ENCODE data around the gene CECR2.

Gene CECR2

DNA sequence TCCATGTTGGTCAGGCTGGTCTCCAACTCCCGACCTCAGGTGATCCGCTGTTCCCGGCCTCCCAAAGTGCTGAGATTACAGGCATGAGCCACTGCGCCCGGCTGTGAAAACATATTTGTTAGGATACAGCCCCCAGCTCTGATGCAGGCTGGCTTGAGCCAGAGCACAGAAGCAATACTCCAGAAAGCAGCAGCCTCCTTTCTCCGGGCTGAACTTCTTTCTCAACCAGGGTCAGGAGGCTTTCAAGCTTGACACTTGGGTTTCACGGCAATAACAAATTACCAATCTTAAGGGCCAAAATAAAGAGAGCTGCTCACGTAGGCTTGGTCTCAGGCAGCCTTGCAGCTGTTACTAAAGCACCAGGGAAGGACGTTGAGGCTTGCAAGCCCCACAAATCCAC lies 10.8 kb upstream of the CECR2 start:
- DNase-seq (ENCODE audit: insufficient read length, low spot score) (no peak), FAIRE-seq (no peak)
- TF ChIP-seq TAF1 (IDR thresholded peaks at IDR 0.05; ENCODE audit: low read depth, low read length), result no peak
- TF ChIP-seq SPI1 (IDR thresholded peaks at IDR 0.05; ENCODE audit: low read depth, low read length), result no peak
- TF ChIP-seq PAX5 (IDR thresholded peaks at IDR 0.05; ENCODE audit: insufficient read depth, low read length, severe bottlenecking), result no peak
- TF ChIP-seq POU2F2 (IDR thresholded peaks at IDR 0.05; ENCODE audit: low read depth, low read length), result no peak
- TF ChIP-seq POLR2A (IDR thresholded peaks at IDR 0.05; ENCODE audit: low read depth, low read length), result no peak
- TF ChIP-seq POLR2AphosphoS5 (IDR thresholded peaks at IDR 0.05; ENCODE audit: low read depth, low read length), result no peak

DNA sequence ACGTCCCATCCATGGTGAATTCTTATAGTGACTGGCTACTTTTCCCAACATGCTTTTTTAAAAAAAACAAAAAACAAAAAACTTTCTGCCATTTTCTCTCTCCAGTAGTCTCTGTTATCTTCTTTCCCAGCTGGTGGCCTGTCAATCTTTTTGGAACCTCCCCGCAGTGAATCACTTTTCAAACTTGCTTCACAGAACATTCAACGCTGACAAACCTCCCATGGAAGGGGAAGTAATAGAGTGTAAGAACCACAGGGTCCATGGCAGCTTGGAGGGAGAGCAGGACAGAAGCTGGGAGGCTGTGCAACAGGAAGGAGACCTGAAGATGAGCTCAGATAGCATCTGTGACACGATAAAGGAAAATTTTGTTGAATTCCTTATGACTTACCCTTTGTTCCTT lies 9.8 kb upstream of the CECR2 start:
- DNase-seq (ENCODE audit: insufficient read length, low spot score) (no peak), FAIRE-seq (no peak)
- TF ChIP-seq POLR2A (IDR thresholded peaks at IDR 0.05; ENCODE audit: low read depth, low read length) (no peak), POU2F2 (IDR thresholded peaks at IDR 0.05; ENCODE audit: low read depth, low read length) (no peak), TAF1 (IDR thresholded peaks at IDR 0.05; ENCODE audit: low read depth, low read length) (no peak), SPI1 (IDR thresholded peaks at IDR 0.05; ENCODE audit: low read depth, low read length) (no peak), POLR2AphosphoS5 (IDR thresholded peaks at IDR 0.05; ENCODE audit: low read depth, low read length) (no peak), PAX5 (IDR thresholded peaks at IDR 0.05; ENCODE audit: insufficient read depth, low read length, severe bottlenecking) (no peak)

DNA sequence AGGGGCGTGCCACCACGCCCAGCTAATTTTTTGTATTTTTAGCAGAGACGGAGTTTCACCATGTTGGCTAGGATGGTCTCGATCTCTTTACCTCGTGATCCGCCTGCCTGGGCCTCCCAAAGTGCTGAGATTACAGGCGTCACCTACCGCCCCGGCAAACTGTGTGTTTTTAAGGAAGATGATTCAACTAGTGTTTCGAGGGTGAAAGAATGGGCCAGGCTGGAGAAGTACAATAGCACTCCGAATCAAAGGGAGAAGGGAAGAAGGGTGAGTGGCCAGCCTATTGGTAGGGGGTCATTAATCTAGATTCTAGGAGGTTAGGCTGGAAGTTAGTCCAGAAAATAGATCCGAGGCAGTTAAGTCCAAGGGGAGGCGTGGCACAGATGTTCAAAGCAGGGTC lies 2.9 kb upstream of the CECR2 start:
- no peak for DNase-seq (ENCODE audit: insufficient read length, low spot score)
- no peak for FAIRE-seq
- no peak for TF ChIP-seq PAX5 (IDR thresholded peaks at IDR 0.05; ENCODE audit: insufficient read depth, low read length, severe bottlenecking)
- TF ChIP-seq SPI1 (IDR thresholded peaks at IDR 0.05; ENCODE audit: low read depth, low read length), result no peak
- TF ChIP-seq POLR2A (IDR thresholded peaks at IDR 0.05; ENCODE audit: low read depth, low read length), result no peak
- TF ChIP-seq POU2F2 (IDR thresholded peaks at IDR 0.05; ENCODE audit: low read depth, low read length), result no peak
- TF ChIP-seq POLR2AphosphoS5 (IDR thresholded peaks at IDR 0.05; ENCODE audit: low read depth, low read length), result no peak
- no peak for TF ChIP-seq TAF1 (IDR thresholded peaks at IDR 0.05; ENCODE audit: low read depth, low read length)

DNA sequence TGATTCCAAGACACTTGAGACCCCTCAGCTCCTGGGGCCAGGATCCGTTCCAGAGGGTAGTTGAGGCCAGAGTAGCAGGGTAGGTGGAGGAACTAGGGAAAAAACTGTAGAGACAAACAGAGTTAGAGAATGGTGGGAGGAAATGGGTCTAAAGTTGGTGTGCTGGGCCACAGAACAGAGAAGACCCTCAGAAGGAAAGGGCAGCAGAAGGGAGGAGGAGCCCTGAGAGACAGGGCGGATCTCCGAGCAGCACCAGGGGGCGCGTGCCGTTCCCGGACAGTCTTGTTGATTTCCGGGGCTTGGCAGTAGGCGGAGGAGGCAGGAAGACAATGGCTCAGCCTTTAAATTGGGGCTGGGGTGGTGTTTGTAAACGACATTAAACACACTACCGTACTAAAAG lies 2.4 kb upstream of the CECR2 start:
- TF ChIP-seq SPI1 (IDR thresholded peaks at IDR 0.05; ENCODE audit: low read depth, low read length), result no peak
- TF ChIP-seq POLR2AphosphoS5 (IDR thresholded peaks at IDR 0.05; ENCODE audit: low read depth, low read length), result no peak
- no peak for TF ChIP-seq TAF1 (IDR thresholded peaks at IDR 0.05; ENCODE audit: low read depth, low read length)
- no peak for TF ChIP-seq POLR2A (IDR thresholded peaks at IDR 0.05; ENCODE audit: low read depth, low read length)
- no peak for TF ChIP-seq POU2F2 (IDR thresholded peaks at IDR 0.05; ENCODE audit: low read depth, low read length)
- no peak for TF ChIP-seq PAX5 (IDR thresholded peaks at IDR 0.05; ENCODE audit: insufficient read depth, low read length, severe bottlenecking)
- FAIRE-seq (no peak), DNase-seq (ENCODE audit: insufficient read length, low spot score) (peak; percentile 43)

DNA sequence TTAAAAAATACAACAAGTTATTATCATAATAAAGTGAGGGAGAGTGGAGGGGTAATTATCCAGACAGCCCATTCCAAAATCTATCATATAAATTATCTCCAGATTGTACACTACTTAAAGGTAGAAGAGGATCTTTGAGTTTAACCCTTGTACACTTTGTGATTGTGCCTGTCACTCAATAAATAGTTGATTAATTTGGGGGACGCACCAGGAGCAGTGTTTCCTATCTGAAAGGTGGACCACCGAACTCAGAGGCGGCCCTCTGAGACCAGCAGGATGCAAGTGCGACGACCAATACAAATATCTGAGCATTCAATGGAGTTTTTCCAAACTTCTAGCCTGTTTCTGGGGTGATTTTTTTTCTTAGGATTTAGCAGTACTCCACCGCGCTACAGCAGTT lies 1.1 kb upstream of the CECR2 start:
- FAIRE-seq (no peak), DNase-seq (ENCODE audit: insufficient read length, low spot score) (no peak)
- TF ChIP-seq SPI1 (IDR thresholded peaks at IDR 0.05; ENCODE audit: low read depth, low read length) (no peak), POU2F2 (IDR thresholded peaks at IDR 0.05; ENCODE audit: low read depth, low read length) (no peak), POLR2AphosphoS5 (IDR thresholded peaks at IDR 0.05; ENCODE audit: low read depth, low read length) (no peak), TAF1 (IDR thresholded peaks at IDR 0.05; ENCODE audit: low read depth, low read length) (no peak), PAX5 (IDR thresholded peaks at IDR 0.05; ENCODE audit: insufficient read depth, low read length, severe bottlenecking) (no peak), POLR2A (IDR thresholded peaks at IDR 0.05; ENCODE audit: low read depth, low read length) (no peak)

DNA sequence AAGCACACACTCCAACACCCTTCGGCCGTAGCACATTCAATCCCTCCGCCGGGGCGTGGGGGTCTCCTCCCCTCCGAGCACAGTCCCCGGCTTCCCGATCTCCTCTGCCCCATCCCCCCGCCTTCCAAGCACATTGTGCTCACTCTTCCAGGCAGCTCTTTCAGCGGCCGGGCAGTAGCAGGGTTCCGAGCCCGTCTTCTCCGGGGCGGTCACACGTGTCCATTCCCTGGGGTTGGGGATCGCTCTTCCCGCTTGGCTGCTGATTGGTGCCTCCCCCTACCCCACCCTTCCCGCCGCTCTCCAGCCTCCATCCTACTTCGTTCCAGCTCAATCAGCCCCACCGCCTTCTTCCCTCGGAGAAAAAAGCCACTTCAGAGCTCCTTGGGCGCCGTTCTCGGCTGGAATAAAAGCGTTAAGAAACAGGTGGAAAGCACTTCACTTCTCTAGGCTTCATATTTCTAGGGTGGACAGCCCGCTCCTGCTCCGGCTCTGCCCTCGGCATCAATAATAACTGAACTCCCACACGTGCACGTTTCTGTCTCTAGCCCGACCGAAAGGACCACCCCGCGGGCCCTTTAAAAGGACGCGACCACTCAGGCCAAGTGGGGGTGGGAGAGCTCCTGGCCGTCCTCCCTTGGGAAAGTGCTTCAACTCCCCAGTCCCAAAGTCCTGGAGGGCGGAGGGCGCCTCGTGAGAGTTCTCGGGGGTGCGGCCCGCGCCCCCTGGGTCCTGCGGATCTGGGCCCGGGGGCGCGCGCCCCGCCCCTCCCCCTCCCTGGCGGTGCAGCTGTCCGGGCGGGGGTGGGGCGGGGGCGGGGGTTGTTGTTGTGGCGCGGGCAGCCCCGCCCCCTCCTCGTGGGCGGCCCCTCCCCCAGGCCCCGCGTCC lies 464 bp upstream of the CECR2 start:
- FAIRE-seq (no peak), DNase-seq (ENCODE audit: insufficient read length, low spot score) (no peak)
- TF ChIP-seq TAF1 (IDR thresholded peaks at IDR 0.05; ENCODE audit: low read depth, low read length) (no peak), POU2F2 (IDR thresholded peaks at IDR 0.05; ENCODE audit: low read depth, low read length) (no peak), POLR2A (IDR thresholded peaks at IDR 0.05; ENCODE audit: low read depth, low read length) (no peak), SPI1 (IDR thresholded peaks at IDR 0.05; ENCODE audit: low read depth, low read length) (no peak), POLR2AphosphoS5 (IDR thresholded peaks at IDR 0.05; ENCODE audit: low read depth, low read length) (no peak), PAX5 (IDR thresholded peaks at IDR 0.05; ENCODE audit: insufficient read depth, low read length, severe bottlenecking) (no peak)

DNA sequence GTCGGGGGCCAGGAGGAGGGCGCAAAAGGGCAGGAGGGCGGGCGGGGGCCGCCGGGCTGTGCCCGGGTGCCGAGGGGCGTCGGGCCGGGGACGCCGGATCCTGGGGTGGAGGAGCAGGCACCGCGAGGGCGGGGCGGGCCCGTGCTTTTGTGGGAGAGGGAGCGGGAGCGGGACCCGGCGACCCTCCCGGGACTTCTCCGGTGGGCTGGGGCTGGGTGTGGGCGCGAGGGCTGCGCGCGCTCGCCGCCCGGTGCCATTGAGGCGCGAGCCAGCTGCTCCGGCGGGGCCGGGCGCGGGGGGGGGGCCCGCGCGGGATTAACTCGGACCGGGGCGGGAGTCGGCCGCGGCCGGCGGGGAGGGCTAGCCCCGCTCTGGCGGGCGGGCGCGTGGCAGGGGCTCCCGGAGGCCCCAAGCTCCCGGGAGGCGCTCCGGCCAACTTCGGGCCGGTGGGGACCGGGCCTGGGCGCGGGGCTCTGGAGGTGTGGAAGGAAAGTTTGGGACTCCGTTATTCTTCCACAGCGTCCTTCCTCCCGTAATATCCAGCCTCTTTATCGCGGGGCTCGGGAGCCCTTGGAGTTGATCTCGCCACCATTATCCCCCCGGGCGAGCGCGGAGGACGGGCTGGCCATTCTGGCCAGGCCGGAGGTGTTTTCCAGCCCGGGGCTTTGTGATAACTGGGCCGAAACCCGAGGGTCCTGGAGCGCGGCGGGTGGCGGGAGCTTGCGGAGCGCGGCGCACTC lies 936 bp downstream of the CECR2 start:
- no peak for TF ChIP-seq PAX5 (IDR thresholded peaks at IDR 0.05; ENCODE audit: insufficient read depth, low read length, severe bottlenecking)
- TF ChIP-seq TAF1 (IDR thresholded peaks at IDR 0.05; ENCODE audit: low read depth, low read length), result no peak
- no peak for TF ChIP-seq POU2F2 (IDR thresholded peaks at IDR 0.05; ENCODE audit: low read depth, low read length)
- no peak for TF ChIP-seq POLR2A (IDR thresholded peaks at IDR 0.05; ENCODE audit: low read depth, low read length)
- FAIRE-seq, result no peak
- no peak for DNase-seq (ENCODE audit: insufficient read length, low spot score)

DNA sequence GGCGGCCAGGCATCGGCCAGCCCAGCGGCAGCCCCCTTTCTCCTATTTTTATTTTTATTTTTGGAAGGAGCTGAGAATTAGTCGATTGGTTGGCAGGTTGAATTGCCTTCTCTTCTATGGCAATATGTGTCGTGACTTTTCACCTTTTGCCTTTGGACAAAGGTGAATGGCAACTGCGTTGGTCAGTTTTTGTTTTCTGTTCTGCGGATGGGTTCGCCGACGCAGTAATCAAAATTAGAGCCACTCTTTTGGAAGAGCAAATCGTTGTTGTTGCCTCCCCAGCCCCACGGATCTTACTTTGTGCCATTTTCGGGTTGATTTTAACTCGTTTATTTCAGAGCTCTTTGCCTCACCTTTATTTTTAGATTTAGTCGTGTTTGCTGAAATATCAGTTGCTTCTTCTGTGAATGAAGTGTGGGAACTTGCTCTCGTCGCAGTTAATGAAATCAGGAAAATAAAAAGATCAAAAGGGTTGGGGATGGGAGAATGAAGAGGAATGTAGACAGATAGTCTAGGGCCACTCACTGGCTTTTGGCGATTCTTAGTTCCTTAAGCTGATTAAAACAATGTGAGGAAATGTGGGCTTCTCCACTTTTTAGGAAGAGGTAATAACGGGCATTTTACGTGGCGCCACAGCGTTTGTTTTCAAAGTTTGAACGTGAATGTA lies 1.6 kb downstream of the CECR2 start:
- TF ChIP-seq POU2F2 (IDR thresholded peaks at IDR 0.05; ENCODE audit: low read depth, low read length) (no peak), SPI1 (IDR thresholded peaks at IDR 0.05; ENCODE audit: low read depth, low read length) (no peak), POLR2AphosphoS5 (IDR thresholded peaks at IDR 0.05; ENCODE audit: low read depth, low read length) (no peak), PAX5 (IDR thresholded peaks at IDR 0.05; ENCODE audit: insufficient read depth, low read length, severe bottlenecking) (no peak), TAF1 (IDR thresholded peaks at IDR 0.05; ENCODE audit: low read depth, low read length) (no peak), POLR2A (IDR thresholded peaks at IDR 0.05; ENCODE audit: low read depth, low read length) (no peak)
- DNase-seq (ENCODE audit: insufficient read length, low spot score), result no peak
- no peak for FAIRE-seq

DNA sequence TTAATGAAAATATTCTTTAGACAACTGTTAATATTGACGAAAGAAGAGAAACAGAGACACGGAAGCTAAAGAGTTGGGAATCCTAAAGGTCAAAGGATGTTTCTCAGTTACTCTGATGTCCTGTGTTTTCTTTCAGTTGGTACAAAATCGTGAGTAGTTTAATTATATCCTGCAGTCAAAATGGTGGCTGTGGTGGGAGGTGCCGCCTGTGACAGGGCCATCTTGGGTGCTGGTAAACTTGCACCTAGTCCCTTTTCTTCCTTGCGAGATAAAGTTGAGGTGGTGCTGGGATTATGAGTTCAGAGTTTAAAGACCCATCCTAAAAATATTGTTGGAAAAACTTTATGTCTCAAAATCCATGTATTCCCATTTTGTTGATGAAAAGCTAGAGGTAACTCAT lies 2.2 kb downstream of the CECR2 start:
- DNase-seq (ENCODE audit: insufficient read length, low spot score), result no peak
- no peak for FAIRE-seq
- TF ChIP-seq TAF1 (IDR thresholded peaks at IDR 0.05; ENCODE audit: low read depth, low read length) (no peak), POU2F2 (IDR thresholded peaks at IDR 0.05; ENCODE audit: low read depth, low read length) (no peak), POLR2A (IDR thresholded peaks at IDR 0.05; ENCODE audit: low read depth, low read length) (no peak), PAX5 (IDR thresholded peaks at IDR 0.05; ENCODE audit: insufficient read depth, low read length, severe bottlenecking) (no peak), SPI1 (IDR thresholded peaks at IDR 0.05; ENCODE audit: low read depth, low read length) (no peak)
